WTC11 (cell line): ENCODE measurements around the gene TMEM256.

Experiments
- ARID4B ChIP-seq: sonication (generic); formaldehyde crosslinking; IDR thresholded peaks from 2 replicates; pipeline ENCODE4 v1.8.0; 2023; ENCODE audit warnings: missing genetic modification reagents, mild to moderate bottlenecking, borderline replicate concordance
- CTCF ChIP-seq: fragments of 200-600 bp; IDR thresholded peaks from 2 replicates; pipeline ENCODE4 v1.8.0; 2022; ENCODE audit warnings: antibody characterized with exemption
- E2F5 ChIP-seq: sonication (generic); formaldehyde crosslinking; IDR thresholded peaks from 2 replicates; pipeline ENCODE4 v1.8.1; 2022; ENCODE audit warnings: mild to moderate bottlenecking, moderate library complexity, missing genetic modification reagents
- IRF1 ChIP-seq: sonication (generic); formaldehyde crosslinking; IDR thresholded peaks from 2 replicates; pipeline ENCODE4 v1.8.0; 2023; ENCODE audit warnings: missing genetic modification reagents
- IRF2 ChIP-seq: sonication (generic); formaldehyde crosslinking; IDR thresholded peaks from 2 replicates; pipeline ENCODE4 v1.8.0; 2022; ENCODE audit warnings: low read depth, missing genetic modification reagents, borderline replicate concordance
- JUN ChIP-seq: sonication (generic); formaldehyde crosslinking; IDR thresholded peaks from 2 replicates; pipeline ENCODE4 v1.8.0; 2023; ENCODE audit warnings: mild to moderate bottlenecking, missing genetic modification reagents
- KAT7 ChIP-seq: sonication (generic); formaldehyde crosslinking; IDR thresholded peaks from 2 replicates; pipeline ENCODE4 v1.8.1; 2023; ENCODE audit warnings: missing genetic modification reagents, mild to moderate bottlenecking, borderline replicate concordance
- NR1H2 ChIP-seq: sonication (generic); formaldehyde crosslinking; IDR thresholded peaks from 2 replicates; pipeline ENCODE4 v1.9.0; 2021; ENCODE audit warnings: mild to moderate bottlenecking, moderate library complexity, missing genetic modification reagents
- TEAD1 ChIP-seq: sonication (generic); formaldehyde crosslinking; IDR thresholded peaks from 2 replicates; pipeline ENCODE4 v1.8.0; 2022; ENCODE audit warnings: mild to moderate bottlenecking, missing genetic modification reagents
- ZNF232 ChIP-seq: sonication (generic); formaldehyde crosslinking; IDR thresholded peaks from 2 replicates; pipeline ENCODE4 v1.8.0; 2022; ENCODE audit warnings: mild to moderate bottlenecking, missing genetic modification reagents
- ZNF317 ChIP-seq: sonication (generic); formaldehyde crosslinking; IDR thresholded peaks from 2 replicates; pipeline ENCODE4 v1.8.1; 2023; ENCODE audit warnings: low read depth, mild to moderate bottlenecking, moderate library complexity, missing genetic modification reagents, borderline replicate concordance
- ZNF423 ChIP-seq: fragments of 250-450 bp; sonication (Bioruptor Pico); IDR thresholded peaks from 2 replicates; pipeline ENCODE4 v2.1.2; 2022; ENCODE audit warnings: mild to moderate bottlenecking, moderate library complexity

GRCh38 chr17:7406235-7406825 lies 2.4 kb upstream of the TMEM256 start:
- TF ChIP-seq E2F5 (CRISPR knock-in tag) (no peak), ZNF317 (CRISPR knock-in tag) (no peak), CTCF (no peak), ZNF423 (CRISPR knock-in tag) (no peak), TEAD1 (CRISPR knock-in tag) (no peak), JUN (CRISPR knock-in tag) (no peak), IRF2 (CRISPR knock-in tag) (no peak), KAT7 (CRISPR knock-in tag) (no peak), NR1H2 (CRISPR knock-in tag) (no peak), ARID4B (CRISPR knock-in tag) (no peak), ZNF232 (CRISPR knock-in tag) (no peak), IRF1 (no peak)
